HG03439 (cell line): ENCODE results near the gene BLZF1.
"Not testable (repeated sequence)": the region's sequence is repeated elsewhere in the genome, so short reads cannot be mapped to it uniquely, and the experiment has no call there.

Experiments used
- ATAC-seq: cut with Tn5 transposase; IDR thresholded peaks from one replicate; pipeline ENCODE4 v1.9.1; 2021; ENCODE audit warnings: mild to moderate bottlenecking, moderate library complexity; ENCODE audit not compliant: unreplicated experiment

The BLZF1 gene, protein sequence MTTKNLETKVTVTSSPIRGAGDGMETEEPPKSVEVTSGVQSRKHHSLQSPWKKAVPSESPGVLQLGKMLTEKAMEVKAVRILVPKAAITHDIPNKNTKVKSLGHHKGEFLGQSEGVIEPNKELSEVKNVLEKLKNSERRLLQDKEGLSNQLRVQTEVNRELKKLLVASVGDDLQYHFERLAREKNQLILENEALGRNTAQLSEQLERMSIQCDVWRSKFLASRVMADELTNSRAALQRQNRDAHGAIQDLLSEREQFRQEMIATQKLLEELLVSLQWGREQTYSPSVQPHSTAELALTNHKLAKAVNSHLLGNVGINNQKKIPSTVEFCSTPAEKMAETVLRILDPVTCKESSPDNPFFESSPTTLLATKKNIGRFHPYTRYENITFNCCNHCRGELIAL

DNA sequence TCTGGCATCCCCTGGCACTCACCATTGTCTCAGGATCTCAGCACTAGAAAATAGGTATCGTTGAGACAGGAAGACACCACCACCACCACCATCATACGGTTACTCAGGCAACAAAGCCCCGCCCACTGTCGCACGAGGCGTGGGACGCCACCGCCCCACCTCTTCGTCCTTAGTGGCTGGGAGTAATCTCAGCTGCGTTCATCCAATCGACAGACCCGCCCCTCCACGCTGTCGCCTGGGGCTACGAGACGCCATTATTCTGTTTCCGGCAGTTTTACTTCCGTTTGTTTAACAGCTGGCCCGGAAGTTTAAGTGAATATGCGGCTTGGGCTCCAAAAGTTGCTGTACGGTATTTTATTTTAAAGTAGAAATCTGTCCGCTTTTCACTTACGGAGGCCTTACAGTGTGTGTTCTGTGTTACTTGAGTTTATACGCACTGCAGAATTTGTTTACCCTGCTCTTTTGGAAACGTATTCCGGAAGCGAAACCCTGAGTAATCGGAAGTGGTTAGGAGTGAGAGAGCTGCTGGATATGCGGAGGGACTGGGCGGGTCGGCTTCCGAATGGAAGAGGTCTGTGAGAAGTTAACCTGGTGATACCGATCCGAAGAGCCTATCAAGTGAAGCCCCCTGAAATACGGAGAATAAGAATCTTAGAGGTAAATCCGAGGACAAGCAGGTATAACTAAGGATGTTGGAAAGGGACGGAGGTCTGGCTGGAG is at the start of gene BLZF1, which contains the start of gene NME7:
BLZF1 (plus strand) TSS at position 510 of the 720 bp plus-strand sequence. CDS start 1,328 bp downstream, outside the sequence.
NME7 (minus strand) TSS at position 112 of the 720 bp plus-strand sequence; CDS start at position 25, 87 bp downstream.
- ATAC-seq = peak; percentile 97

DNA sequence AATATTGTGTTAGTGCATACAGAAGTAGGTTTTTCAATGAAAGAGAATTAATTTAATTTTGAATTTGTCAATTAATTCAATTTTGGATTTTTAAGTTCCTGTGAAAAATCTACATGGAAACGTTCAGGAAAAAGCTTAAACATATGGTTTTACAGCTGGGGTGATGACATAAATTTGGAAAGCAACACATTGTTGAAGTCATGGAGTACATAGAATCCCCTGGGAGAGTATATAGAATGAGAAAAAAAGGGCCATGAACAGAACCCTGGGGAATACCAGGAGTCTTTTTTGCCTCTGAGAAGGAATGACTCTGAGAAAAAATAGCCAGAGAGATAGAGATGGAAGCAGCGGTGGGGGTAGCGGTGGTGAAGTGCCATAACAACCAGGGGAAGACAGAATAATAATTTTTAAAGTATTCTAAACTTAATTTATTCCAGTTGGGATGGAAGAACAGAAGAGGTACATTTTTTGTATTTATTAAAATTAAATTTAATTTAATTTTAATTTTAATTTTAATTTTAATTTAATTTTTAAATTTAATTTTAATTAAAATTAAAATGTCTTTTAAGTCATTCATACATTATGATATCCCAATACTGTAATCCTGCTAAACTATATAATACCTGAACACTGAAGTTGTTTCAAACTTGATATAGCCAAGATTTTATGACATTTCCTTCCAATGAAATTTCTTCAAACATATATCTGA is 49.3 kb upstream of the BLZF1 start:
- ATAC-seq = no peak

DNA sequence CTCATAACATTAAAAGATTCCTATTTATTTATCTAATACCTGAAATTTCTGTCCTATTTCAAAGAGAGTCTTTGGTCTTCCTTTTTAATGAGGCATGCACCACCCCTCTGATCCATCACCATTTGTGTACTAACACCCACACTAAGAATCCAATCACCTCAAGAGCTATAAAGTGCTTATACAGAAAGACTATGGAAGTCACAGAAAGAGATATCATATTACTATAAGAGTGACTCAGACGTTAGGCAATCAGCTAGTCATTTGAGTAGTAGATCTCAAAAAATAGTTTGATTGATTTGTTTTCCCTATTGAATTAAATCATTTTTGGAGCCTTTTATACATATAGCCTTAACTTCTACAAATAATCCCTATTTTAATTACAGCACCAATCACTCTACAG is 46.5 kb upstream of the BLZF1 start:
- ATAC-seq = no peak

DNA sequence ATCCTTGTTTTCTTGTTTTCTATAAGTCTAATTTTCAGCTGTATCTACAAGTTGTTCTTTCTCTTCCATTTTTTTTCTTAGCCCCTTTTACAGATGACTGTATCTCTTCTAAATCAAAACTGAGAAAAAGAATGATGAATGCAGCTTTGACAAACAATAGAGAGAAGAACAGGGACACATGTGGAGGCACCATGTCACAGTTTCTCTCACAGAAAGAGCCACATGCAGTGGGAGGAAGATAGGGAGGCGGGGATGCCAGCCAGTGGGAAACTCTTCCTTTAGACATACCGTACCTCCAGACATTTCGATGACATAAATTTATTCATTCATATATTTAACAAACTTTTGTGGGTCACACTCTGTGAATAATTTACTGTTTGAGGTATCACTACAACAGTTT is 45.9 kb upstream of the BLZF1 start:
- no peak for ATAC-seq

DNA sequence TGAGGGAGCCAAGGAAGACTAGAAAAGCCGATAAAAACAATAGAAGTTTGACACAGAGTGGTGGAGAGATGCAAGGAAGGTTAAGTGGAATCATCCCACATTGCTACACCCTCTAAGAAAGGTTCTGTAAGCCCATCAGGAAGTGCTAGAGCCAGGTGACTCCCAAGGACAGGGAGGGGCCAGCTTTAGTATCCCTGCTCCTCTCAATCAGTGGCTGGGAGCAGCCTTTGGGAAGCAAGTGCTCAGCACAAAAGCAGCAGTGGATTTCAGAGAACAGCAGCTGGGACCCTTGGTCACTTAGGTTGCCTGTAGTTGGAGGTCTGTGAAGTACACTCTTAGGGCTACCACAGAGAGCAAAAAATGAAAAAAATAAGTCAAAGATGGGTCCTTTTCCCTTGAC is 42.9 kb upstream of the BLZF1 start:
- ATAC-seq = no peak

DNA sequence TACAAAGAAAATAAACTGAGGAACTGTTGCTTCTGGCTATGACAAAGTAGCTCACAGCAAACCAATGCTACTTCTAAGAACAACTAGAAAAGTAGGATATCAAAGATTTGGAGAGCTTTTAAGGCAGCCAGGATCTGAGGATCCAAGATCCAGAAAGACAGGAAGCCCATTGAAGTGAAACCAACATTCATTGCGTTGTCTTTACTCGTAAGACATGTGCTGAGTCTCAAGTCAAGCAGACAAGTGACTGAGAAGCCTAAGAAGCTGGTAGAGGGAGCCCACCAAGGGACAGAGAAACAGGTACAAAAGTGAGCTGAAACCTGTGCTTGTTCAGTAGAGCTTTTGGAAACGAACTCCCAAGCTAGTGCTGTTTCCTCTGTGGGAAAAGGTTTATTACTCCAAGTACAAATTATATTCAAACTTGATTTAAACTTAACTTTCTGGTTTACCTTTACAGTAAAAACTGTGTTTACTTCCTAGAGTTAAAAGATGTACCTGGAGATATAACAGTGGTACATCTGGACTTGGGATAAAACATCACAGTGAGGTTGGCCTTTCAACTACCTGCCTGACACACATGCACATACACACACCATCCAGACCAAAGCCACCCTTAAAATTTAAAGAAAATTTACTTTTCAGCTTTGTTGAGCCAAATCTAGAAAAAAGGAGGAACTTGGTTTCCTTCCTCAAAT is 41.6 kb upstream of the BLZF1 start:
- peak; percentile 22 for ATAC-seq

DNA sequence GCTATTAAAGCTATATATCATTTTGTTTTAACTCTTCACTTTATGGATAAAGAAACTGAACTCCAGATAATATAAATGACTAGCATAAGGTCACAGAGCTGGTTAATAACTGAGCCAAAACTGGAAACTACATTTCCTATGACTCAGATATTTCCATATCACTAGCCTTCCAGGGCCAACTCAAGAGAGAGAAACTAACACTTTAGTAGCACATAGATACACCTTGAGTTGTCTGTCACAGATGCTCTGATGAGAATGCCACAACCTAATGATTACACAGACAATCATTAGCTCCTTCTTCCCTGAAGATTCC is 41.1 kb upstream of the BLZF1 start:
- ATAC-seq = peak; percentile 78

DNA sequence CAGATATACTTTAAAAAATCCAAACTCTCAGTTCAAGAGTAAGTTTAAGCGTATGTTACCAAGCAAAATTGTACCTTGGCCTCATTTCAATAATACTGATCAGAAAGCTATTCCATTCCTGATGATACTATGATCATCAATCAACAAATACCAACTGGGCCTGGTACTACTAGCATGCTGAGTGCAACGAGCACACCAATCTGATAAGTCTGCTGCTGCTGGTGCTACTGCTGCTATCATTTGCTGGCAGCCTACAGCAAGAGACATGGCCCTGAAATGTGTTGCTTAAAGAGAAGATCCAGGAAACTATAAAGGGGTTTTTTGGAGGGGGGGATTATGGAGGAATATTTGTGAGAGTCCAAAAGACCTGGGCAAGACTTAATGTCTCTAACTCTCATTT is 40.1 kb upstream of the BLZF1 start:
- no peak for ATAC-seq

DNA sequence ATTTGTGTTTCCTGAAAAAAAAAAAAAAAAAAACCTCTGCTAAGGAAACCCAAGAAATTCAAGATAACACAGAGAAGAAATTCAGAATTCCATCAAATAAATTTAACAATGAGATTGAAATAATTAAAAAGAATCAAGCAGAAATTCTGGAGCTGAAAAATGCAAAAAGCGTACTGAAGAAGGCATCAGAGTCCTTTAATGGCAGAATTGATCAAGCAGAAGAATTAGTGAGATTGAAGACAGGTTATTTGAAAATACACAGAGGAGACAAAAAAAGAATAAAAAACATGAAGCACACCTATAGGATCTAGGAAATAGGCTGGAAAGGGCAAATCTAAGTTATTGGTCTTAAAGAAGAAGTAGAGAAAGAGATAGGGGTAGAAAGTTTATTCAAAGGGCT is 38.6 kb upstream of the BLZF1 start:
- no peak for ATAC-seq

DNA sequence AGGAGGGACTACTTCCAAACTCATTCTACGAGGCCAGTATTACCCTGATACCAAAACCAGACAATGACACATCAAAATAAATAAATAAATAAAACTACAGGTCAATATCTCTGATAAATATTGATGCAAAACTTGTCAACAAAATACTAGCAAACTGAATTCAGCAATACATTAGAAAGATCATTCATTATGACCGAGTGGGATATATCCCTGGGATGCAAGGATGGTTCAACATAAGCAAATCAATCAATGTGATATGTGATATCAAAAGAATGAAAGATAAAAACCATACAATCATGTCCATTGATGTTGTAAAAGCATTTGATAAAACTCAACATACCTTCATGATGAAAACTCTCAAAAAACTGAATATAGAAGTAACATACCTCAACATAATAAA is 37.1 kb upstream of the BLZF1 start:
- no peak for ATAC-seq

DNA sequence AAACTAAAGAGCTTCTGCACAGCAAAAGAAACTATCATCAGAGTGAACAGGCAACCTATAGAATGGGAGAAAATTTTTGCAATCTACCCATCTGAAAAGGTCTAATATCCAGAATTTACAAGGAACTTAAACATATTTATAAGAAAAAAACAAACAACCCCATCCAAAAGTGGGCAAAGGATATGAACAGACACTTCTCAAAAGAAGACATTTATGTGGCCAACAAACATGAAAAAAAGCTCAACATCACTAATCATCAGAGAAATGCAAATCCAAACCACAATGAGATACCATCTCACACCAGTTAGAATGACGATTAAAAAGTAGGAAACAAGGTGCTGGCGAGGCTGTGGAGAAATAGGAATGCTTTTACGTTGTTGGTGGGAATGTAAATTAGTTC is 33.3 kb upstream of the BLZF1 start:
- ATAC-seq = not testable (repeated sequence)

DNA sequence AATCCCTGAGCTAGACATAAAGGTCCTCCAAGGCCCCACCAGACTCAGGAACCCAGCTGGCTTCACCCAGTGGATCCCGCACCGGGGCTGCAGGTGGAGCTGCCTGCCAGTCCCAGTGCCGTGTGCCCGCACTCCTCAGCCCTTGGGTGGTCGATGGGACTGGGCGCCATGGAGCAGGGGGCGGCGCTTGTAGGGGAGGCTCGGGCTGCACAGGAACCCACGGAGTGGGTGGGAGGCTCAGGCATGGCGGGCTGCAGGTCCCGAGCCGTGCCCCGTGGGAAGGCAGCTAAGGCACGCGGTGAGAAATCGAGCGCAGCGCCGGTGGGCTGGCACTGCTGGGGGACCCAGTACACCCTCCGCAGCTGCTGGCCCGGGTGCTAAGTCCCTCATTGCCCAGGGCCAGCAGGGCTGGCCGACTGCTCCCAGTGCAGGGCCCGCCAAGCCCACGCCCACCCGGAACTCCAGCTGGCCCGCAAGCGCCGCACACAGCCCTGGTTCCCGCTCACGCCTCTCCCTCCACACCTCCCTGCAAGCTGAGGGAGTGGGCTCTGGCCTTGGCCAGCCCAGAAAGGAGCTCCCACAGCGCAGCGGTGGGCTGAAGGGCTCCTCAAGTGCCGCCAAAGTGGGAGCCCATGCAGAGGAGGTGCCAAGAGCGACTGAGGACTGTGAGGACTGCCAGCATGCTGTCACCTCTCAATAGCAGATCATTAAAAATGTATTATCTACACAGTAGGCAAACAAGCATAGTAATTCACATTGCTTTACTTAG is 30.9 kb upstream of the BLZF1 start:
- not testable (repeated sequence) for ATAC-seq

DNA sequence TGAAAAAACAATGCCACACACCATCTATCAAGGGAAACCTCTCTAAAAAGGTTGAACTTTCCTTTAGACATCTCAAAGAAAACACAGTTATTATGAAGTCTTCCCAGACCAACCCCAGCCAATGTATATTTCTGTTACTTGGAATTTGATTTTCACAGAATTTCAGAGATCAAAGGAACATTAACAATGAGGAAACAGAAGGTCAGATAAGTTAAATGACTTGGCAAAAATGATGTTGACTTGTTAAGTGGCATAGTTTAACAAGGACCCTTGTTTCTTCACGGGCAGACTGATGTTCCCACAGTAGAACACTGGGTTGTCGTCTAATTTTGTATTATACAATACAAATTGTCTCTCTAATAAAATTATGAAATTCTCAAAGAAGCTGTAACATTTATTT is 29.4 kb upstream of the BLZF1 start:
- no peak for ATAC-seq

DNA sequence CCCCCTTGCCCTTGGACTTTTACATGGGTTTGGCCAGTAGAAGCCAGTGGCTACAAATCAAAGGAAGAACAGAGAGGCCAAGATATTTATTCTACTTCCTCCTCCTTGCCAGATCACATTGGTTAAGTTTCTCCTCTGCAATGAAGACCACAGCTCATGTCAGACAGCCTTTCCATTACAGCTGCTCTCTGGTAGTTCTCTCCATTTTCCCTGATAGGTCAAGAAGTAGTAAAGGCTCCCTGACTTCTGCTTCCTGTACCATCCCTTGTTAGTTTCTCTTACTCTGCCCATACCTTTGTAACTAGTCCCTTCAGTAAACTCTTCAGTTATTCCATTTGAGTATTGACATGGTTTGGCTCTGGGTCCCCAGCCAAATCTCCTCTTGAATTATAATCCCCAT is 28.2 kb upstream of the BLZF1 start:
- ATAC-seq = no peak

DNA sequence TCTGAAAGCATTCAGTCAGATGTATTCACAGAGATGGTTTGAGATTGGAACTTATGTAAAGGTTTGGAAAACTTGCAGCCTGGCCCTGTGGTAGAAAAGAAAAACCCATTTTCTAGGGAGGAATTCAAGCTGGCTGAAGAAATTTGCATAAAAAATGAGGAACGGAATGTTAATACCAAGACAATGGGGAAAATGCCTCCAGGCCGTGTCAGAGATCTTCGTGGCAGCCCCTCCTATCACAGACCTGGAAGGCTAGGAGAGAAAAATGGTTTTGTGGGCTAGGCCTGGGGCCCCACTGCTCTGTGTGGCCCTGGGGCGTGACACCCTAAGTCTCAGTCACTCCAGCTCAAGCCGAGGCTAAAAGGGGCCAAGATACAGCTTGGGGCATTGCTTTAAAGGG is 27.1 kb upstream of the BLZF1 start:
- no peak for ATAC-seq

DNA sequence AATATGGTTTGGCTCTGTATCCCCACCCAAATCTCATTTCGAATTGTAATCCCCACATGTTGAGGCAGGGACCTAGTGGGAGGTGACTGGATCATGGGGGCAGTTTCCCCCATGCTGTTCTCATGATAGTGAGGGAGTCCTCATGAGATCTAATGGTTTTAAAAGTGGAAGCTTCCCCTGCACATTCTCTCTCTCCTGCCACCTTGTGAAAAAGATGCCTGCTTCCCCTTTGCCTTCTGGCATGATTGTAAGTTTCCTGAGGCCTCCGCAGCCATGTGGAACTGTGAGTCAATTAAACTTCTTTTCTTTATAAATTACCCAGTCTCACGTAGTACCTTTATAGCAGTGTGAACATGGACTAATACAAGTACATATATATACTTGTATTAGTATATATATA is 25.9 kb upstream of the BLZF1 start:
- ATAC-seq = not testable (repeated sequence)

DNA sequence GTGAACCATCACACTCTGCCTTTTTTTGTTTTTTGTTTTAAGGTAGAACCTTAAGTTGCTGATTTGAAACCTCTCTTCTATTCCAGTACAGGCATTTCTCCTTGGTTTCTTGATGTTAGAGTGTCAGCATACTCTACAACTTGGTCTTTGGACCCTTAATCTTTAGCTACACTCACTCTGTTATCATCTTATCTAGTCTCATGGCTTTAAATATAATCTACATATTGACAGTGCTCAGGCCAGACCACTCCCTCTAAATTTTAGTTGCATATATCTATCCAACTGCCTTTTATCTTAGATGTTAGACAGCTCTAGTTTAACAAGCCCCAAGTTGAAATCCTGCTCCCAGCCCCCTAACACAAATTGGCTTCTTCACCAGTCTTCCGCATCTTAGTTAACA is 22.5 kb upstream of the BLZF1 start:
- ATAC-seq = no peak

DNA sequence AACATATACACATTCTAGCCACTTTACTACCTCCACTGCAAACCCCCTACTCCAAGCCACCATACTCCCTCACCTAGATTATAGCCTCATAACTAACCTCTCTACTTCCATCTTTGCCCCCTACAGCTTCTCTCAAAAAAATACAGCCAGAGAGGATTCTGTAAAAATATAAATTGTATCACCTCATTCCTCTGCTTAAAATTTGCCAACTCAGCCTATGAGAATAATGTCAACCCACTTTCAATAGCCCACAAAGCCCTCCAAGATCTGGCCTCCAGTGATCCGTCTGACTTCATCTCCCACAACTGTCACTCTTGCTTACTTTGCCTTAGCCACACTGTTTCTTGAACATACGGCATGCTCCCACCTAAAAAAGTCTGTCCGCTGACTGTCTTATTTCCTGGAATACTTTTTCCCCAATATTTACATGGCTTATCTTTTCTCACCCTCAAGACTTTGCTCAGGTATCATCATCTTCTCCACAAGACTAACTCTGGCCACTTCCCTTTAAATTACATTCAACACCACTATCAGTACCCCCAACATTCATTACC is 21.9 kb upstream of the BLZF1 start:
- ATAC-seq = no peak

DNA sequence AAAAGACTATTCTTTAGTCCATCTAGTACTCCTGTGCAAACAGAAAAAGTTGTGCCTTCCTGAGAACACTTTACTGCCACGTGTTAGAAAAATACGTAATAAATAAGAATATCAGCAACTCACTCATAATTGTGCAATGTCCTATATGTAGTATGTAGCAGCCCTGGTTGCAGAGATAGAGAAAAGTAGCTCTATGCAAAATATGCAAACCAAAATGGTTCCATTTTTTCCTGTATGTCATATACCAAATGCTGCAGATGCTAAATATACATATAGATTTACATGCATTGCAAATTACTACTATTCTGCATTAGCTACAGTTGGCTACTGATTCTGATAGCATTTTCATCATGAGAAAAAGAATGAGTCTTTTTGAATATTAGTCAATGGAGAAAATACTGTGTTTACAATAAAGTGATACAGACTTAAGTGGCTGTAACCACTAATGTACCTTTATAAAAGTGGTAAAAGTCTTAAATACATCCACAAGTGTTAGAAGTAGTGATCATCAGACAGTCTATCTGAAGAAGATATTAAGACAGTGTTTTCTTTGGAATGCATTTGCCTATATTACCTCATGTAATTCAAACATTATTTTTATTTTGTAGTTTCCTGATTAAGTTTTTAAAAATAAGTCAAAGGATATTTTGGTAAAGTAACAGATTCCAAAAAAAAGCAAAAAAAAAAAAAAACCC is 20.2 kb upstream of the BLZF1 start:
- no peak for ATAC-seq
